HepG2 (cell line): Measurements from ENCODE around the gene MINDY3. TPM values are rescaled to one million over a fixed set of nuclear protein-coding genes. Genes with fewer than 3 reads are reported as not detected.

Experiments used
- DR1 ChIP-seq: sonication (generic); formaldehyde crosslinking; IDR thresholded peaks from 2 replicates; pipeline ENCODE4 v1.8.0; 2021; ENCODE audit warnings: mild to moderate bottlenecking, missing genetic modification reagents, inconsistent platforms
- MAF1 ChIP-seq: sonication (generic); formaldehyde crosslinking; IDR thresholded peaks from 2 replicates; pipeline ENCODE4 v1.5.0; 2020; ENCODE audit warnings: missing genetic modification reagents, borderline replicate concordance
- MATR3 ChIP-seq: sonication (generic); formaldehyde crosslinking; IDR thresholded peaks from 2 replicates; pipeline ENCODE4 v1.4.0; 2020; ENCODE audit warnings: missing genetic modification reagents
- MLLT10 ChIP-seq: sonication (generic); formaldehyde crosslinking; IDR thresholded peaks from 2 replicates; pipeline ENCODE4 v1.4.0; 2020; ENCODE audit warnings: missing genetic modification reagents
- NFAT5 ChIP-seq: sonication (generic); formaldehyde crosslinking; IDR thresholded peaks from 2 replicates; pipeline ENCODE4 v1.4.0; 2020; ENCODE audit warnings: missing genetic modification reagents
- NRL ChIP-seq: sonication (generic); formaldehyde crosslinking; IDR thresholded peaks from 2 replicates; pipeline ENCODE4 v1.5.0; 2020; ENCODE audit warnings: missing genetic modification reagents, mild to moderate bottlenecking, moderate library complexity, borderline replicate concordance
- PAWR ChIP-seq: sonication (generic); formaldehyde crosslinking; IDR thresholded peaks from 2 replicates; pipeline ENCODE4 v1.4.0; 2020; ENCODE audit warnings: missing genetic modification reagents, mild to moderate bottlenecking, borderline replicate concordance
- SIX1 ChIP-seq: sonication (generic); formaldehyde crosslinking; IDR thresholded peaks from 2 replicates; pipeline ENCODE4 v1.4.0; 2020; ENCODE audit warnings: missing genetic modification reagents, borderline replicate concordance
- ZBTB3 ChIP-seq: sonication (generic); formaldehyde crosslinking; IDR thresholded peaks from 2 replicates; pipeline ENCODE4 v1.4.0; 2020; ENCODE audit warnings: low read depth, mild to moderate bottlenecking, moderate library complexity, missing genetic modification reagents, borderline replicate concordance
- ZMAT5 ChIP-seq: sonication (generic); formaldehyde crosslinking; IDR thresholded peaks from 2 replicates; pipeline ENCODE4 v1.5.0; 2020; ENCODE audit warnings: mild to moderate bottlenecking, low read depth, missing genetic modification reagents, borderline replicate concordance
- ZNF766 ChIP-seq: sonication (generic); formaldehyde crosslinking; IDR thresholded peaks from 2 replicates; pipeline ENCODE4 v1.5.0; 2020; ENCODE audit warnings: missing genetic modification reagents, borderline replicate concordance
- polyA plus RNA-seq, 8 experiments: library from polyadenylated mRNA; depleted of rRNA in 3 of 8; stranded (reverse) in 7 of 8; unstranded in 1 of 8; fragments of >200 nt; fragmentation: Illumina TruSeq in 4 of 8; extraction: Trizol in 4 of 8; gene quantifications; 2 replicates each; pipeline versions ENCODE4 v1.2.1 to v1.2.3, GENCODE V29; 2011 to 2016; ENCODE audit warnings: low read depth in 4 of 8, missing spikeins in 1 of 8, mixed read lengths in 1 of 8; ENCODE audit not compliant: insufficient read depth in 1 of 8
- total RNA-seq, 5 experiments: library from RNA; depleted of rRNA; stranded (reverse); fragments of >200 nt; fragmentation: Illumina TruSeq; extraction: Trizol; gene quantifications; 2 replicates each; pipeline ENCODE4 v1.2.3, GENCODE V29; 2016; ENCODE audit warnings: low read depth in 1 of 5
- TF ChIP-seq, protein P1 (sequence below): sonication (generic); formaldehyde crosslinking; conservative IDR thresholded peaks from 2 replicates; pipeline ENCODE4 v1.4.0; 2020; ENCODE audit warnings: mild to moderate bottlenecking, missing genetic modification reagents, moderate library complexity

MINDY3 gene
- total and polyA plus RNA-seq, 2 of the 13 experiments (the other 11 are each of a cell fraction or from before 2014, with no cell fraction given): 6.4 to 17.5 TPM

GRCh38 chr10:15822131-15822530 lies 38.2 kb downstream of the MINDY3 start (continued):
- TF ChIP-seq, protein P1, sequence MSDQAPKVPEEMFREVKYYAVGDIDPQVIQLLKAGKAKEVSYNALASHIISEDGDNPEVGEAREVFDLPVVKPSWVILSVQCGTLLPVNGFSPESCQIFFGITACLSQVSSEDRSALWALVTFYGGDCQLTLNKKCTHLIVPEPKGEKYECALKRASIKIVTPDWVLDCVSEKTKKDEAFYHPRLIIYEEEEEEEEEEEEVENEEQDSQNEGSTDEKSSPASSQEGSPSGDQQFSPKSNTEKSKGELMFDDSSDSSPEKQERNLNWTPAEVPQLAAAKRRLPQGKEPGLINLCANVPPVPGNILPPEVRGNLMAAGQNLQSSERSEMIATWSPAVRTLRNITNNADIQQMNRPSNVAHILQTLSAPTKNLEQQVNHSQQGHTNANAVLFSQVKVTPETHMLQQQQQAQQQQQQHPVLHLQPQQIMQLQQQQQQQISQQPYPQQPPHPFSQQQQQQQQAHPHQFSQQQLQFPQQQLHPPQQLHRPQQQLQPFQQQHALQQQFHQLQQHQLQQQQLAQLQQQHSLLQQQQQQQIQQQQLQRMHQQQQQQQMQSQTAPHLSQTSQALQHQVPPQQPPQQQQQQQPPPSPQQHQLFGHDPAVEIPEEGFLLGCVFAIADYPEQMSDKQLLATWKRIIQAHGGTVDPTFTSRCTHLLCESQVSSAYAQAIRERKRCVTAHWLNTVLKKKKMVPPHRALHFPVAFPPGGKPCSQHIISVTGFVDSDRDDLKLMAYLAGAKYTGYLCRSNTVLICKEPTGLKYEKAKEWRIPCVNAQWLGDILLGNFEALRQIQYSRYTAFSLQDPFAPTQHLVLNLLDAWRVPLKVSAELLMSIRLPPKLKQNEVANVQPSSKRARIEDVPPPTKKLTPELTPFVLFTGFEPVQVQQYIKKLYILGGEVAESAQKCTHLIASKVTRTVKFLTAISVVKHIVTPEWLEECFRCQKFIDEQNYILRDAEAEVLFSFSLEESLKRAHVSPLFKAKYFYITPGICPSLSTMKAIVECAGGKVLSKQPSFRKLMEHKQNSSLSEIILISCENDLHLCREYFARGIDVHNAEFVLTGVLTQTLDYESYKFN (CRISPR knock-in tag): no peak
- TF ChIP-seq SIX1 (CRISPR knock-in tag) (no peak), PAWR (CRISPR knock-in tag) (no peak), MAF1 (no peak), MLLT10 (CRISPR knock-in tag) (no peak), DR1 (CRISPR knock-in tag) (no peak), ZNF766 (CRISPR knock-in tag) (no peak), NFAT5 (no peak), ZBTB3 (no peak), ZMAT5 (CRISPR knock-in tag) (no peak), MATR3 (CRISPR knock-in tag) (no peak), NRL (CRISPR knock-in tag) (no peak)
- TF ChIP-seq, all 625 proteins: peak for 0
